ENCODE measurements around the gene CNTN5. TPM values are rescaled to one million over a fixed set of nuclear protein-coding genes. Genes with fewer than 3 reads are reported as not detected.

Gene CNTN5
- total RNA-seq, 2 donors from 2014 or later = 1.4 to 3.3 TPM

- Mint-ChIP-seq H3K4me1 (peaks cover 10% of the 10 kb centered on the region), H3K4me3 (no peak overlapping the region), H3K9me3 (peaks cover 42% of the 10 kb centered on the region), H3K36me3 (ENCODE audit: low read depth) (peaks cover 7% of the 10 kb centered on the region), H3K27ac (no peak overlapping the region), H3K27me3 (ENCODE audit: insufficient read depth) (peaks cover 40% of the 10 kb centered on the region)
- peaks cover 20% of the 10 kb centered on the region for H3K9me3 ChIP-seq (ENCODE audit: control insufficient read depth, low read length)
- TF ChIP-seq CTCF (conservative IDR thresholded peaks at IDR 0.05) = no peak
- no peak overlapping the region for H3K9ac ChIP-seq (ENCODE audit: extremely low read depth, low read length, poor library complexity, severe bottlenecking)
- H3K27ac ChIP-seq (ENCODE audit: low read depth, low read length) = no peak overlapping the region
- no peaks in the 10 kb centered on the region for H3K36me3 ChIP-seq (ENCODE audit: control insufficient read depth, insufficient read depth, low read length)
- no peak for DNase-seq
- no CpG with 5 or more reads among the region's 1 CpG for WGBS, 2 experiments (ENCODE audit: insufficient coverage in 1 of 2, insufficient read length in 1 of 2)
- H3K4me1 ChIP-seq (ENCODE audit: control insufficient read depth, insufficient read depth, low read length) = no peaks in the 10 kb centered on the region
- H3K27me3 ChIP-seq (ENCODE audit: control insufficient read depth, insufficient read depth, low read length, poor library complexity, severe bottlenecking) = peaks cover 13% of the 10 kb centered on the region
- no peak overlapping the region for H3K4me3 ChIP-seq (ENCODE audit: low read length)
Observed at GRCh38 chr11:99925968-99926367, 905.2 kb downstream of the CNTN5 start.

- H3K4me3 ChIP-seq (ENCODE audit: low read length) = no peak overlapping the region
- TF ChIP-seq CTCF (conservative IDR thresholded peaks at IDR 0.05) = no peak
- Mint-ChIP-seq H3K4me3 (no peak overlapping the region), H3K4me1 (no peaks in the 10 kb centered on the region), H3K36me3 (ENCODE audit: low read depth) (peaks cover 5% of the 10 kb centered on the region), H3K27me3 (ENCODE audit: insufficient read depth) (peaks cover 18% of the 10 kb centered on the region), H3K9me3 (peaks cover 28% of the 10 kb centered on the region), H3K27ac (no peak overlapping the region)
- no peaks in the 10 kb centered on the region for H3K27me3 ChIP-seq (ENCODE audit: control insufficient read depth, insufficient read depth, low read length, poor library complexity, severe bottlenecking)
- peaks cover 12% of the 10 kb centered on the region for H3K9me3 ChIP-seq (ENCODE audit: control insufficient read depth, low read length)
- no peaks in the 10 kb centered on the region for H3K4me1 ChIP-seq (ENCODE audit: control insufficient read depth, insufficient read depth, low read length)
- no peak for DNase-seq
- WGBS, 2 experiments (ENCODE audit: insufficient coverage in 1 of 2, insufficient read length in 1 of 2) = 87% methylated on average over 2 of the region's 2 CpGs; no CpG with 5 or more reads in 1 of the 2 experiments
- no peak overlapping the region for H3K9ac ChIP-seq (ENCODE audit: extremely low read depth, low read length, poor library complexity, severe bottlenecking)
- H3K27ac ChIP-seq (ENCODE audit: low read depth, low read length) = no peak overlapping the region
- H3K36me3 ChIP-seq (ENCODE audit: control insufficient read depth, insufficient read depth, low read length) = no peaks in the 10 kb centered on the region
Observed at GRCh38 chr11:99932684-99933083, 911.9 kb downstream of the CNTN5 start.

GRCh38 chr11:99934008-99934407 is 913.3 kb downstream of the CNTN5 start:
- Mint-ChIP-seq H3K4me1 (no peaks in the 10 kb centered on the region), H3K4me3 (no peak overlapping the region), H3K27me3 (ENCODE audit: insufficient read depth) (peaks cover 8% of the 10 kb centered on the region), H3K27ac (no peak overlapping the region), H3K36me3 (ENCODE audit: low read depth) (no peaks in the 10 kb centered on the region), H3K9me3 (peaks cover 15% of the 10 kb centered on the region)
- Histone ChIP-seq H3K27ac (ENCODE audit: low read depth, low read length) (no peak overlapping the region), H3K9me3 (ENCODE audit: control insufficient read depth, low read length) (no peaks in the 10 kb centered on the region), H3K27me3 (ENCODE audit: control insufficient read depth, insufficient read depth, low read length, poor library complexity, severe bottlenecking) (no peaks in the 10 kb centered on the region), H3K4me1 (ENCODE audit: control insufficient read depth, insufficient read depth, low read length) (no peaks in the 10 kb centered on the region), H3K36me3 (ENCODE audit: control insufficient read depth, insufficient read depth, low read length) (no peaks in the 10 kb centered on the region), H3K4me3 (ENCODE audit: low read length) (no peak overlapping the region), H3K9ac (ENCODE audit: extremely low read depth, low read length, poor library complexity, severe bottlenecking) (no peak overlapping the region)
- TF ChIP-seq CTCF (conservative IDR thresholded peaks at IDR 0.05) = no peak
- no peak for DNase-seq
